Stimulated activated CD4-positive, alpha-beta T cell treated with anti-CD3 and anti-CD28 coated beads, Interleukin-15, amount 100 ng/mL, for 48 hours (primary cell): ENCODE results near the gene EMC9.

Experiments used
- DNase-seq, 2 donors: peaks; one replicate each; pipeline ENCODE4 v3.0.0-alpha.2; 2020; ENCODE audit warnings: low read depth in 2 of 2

Gene EMC9

GRCh38 chr14:24149302-24149969, 8.0 kb upstream of the EMC9 start:
- no peak for DNase-seq

- no peak for DNase-seq
Observed at GRCh38 chr14:24147761-24148428, 6.5 kb upstream of the EMC9 start.

- DNase-seq = peak; percentile 96 to 98
Observed at GRCh38 chr14:24146978-24147760, 5.8 kb upstream of the EMC9 start, which contains the start of gene RNF31. RNF31 (plus strand) TSS chr14:24147498; CDS start chr14:24147699, 201 bp downstream.

- peak; percentile 89 to 92 for DNase-seq
Observed at GRCh38 chr14:24146453-24146977, 5.1 kb upstream of the EMC9 start, which contains the start of gene PSME2. PSME2 (minus strand) TSS chr14:24146610; CDS start chr14:24146581, 29 bp downstream.

GRCh38 chr14:24145690-24146452, 4.5 kb upstream of the EMC9 start:
- DNase-seq = no peak

GRCh38 chr14:24145219-24145618, 3.8 kb upstream of the EMC9 start:
- no peak for DNase-seq

- no peak for DNase-seq
Observed at GRCh38 chr14:24144451-24144850, 3.1 kb upstream of the EMC9 start.

- no peak for DNase-seq
Observed at GRCh38 chr14:24143511-24143910, 2.1 kb upstream of the EMC9 start.

GRCh38 chr14:24139272-24139934, 2.0 kb downstream of the EMC9 start:
- DNase-seq = no peak

- DNase-seq = no peak
Observed at GRCh38 chr14:24138396-24139271, 2.8 kb downstream of the EMC9 start.

- DNase-seq = no peak
Observed at GRCh38 chr14:24137529-24138395, 3.6 kb downstream of the EMC9 start.

GRCh38 chr14:24136684-24137528, 4.5 kb downstream of the EMC9 start:
- no peak for DNase-seq

GRCh38 chr14:24135834-24136683, 5.3 kb downstream of the EMC9 start, which contains the start of gene PSME1:
PSME1 (plus strand) TSS chr14:24136194; CDS start chr14:24136263, 69 bp downstream.
- DNase-seq = peak; percentile 85 to 92

- no peak for DNase-seq
Observed at GRCh38 chr14:24135584-24135833, 5.9 kb downstream of the EMC9 start.

GRCh38 chr14:24133735-24134134, 7.7 kb downstream of the EMC9 start:
- DNase-seq = no peak

GRCh38 chr14:24132976-24133375, 8.4 kb downstream of the EMC9 start:
- no peak for DNase-seq

GRCh38 chr14:24132061-24132685, 9.2 kb downstream of the EMC9 start:
- no peak for DNase-seq
